Dedifferentiated amniotic fluid mesenchymal stem cell (primary cell): Measurements from ENCODE around the gene RSF1.

ENCODE experiments used
- DNase-seq: peaks from one replicate; pipeline ENCODE4 v3.0.0-alpha.2; 2016; ENCODE audit errors: extremely low spot score

Gene RSF1

GRCh38 chr11:77801477-77801876, 19.0 kb downstream of the RSF1 start:
- DNase-seq, result no peak

- no peak for DNase-seq
Observed at GRCh38 chr11:77800449-77800848, 20.1 kb downstream of the RSF1 start.

GRCh38 chr11:77799338-77799737, 21.2 kb downstream of the RSF1 start:
- DNase-seq, result no peak

- DNase-seq, result no peak
Observed at GRCh38 chr11:77793972-77794371, 26.6 kb downstream of the RSF1 start.

GRCh38 chr11:77791301-77791700, 29.2 kb downstream of the RSF1 start:
- no peak for DNase-seq

GRCh38 chr11:77789731-77790476, 30.6 kb downstream of the RSF1 start:
- DNase-seq, result no peak

- DNase-seq, result no peak
Observed at GRCh38 chr11:77789061-77789730, 31.3 kb downstream of the RSF1 start.

GRCh38 chr11:77784572-77784971, 36.0 kb downstream of the RSF1 start:
- DNase-seq, result no peak

- no peak for DNase-seq
Observed at GRCh38 chr11:77783025-77783424, 37.5 kb downstream of the RSF1 start.

- no peak for DNase-seq
Observed at GRCh38 chr11:77779935-77780334, 40.6 kb downstream of the RSF1 start.

GRCh38 chr11:77778549-77778948, 42.0 kb downstream of the RSF1 start:
- no peak for DNase-seq

GRCh38 chr11:77778118-77778517, 42.4 kb downstream of the RSF1 start:
- DNase-seq, result no peak

- no peak for DNase-seq
Observed at GRCh38 chr11:77776455-77776854, 44.1 kb downstream of the RSF1 start.

- no peak for DNase-seq
Observed at GRCh38 chr11:77775936-77776335, 44.6 kb downstream of the RSF1 start.

- DNase-seq, result no peak
Observed at GRCh38 chr11:77771135-77771534, 49.4 kb downstream of the RSF1 start.

GRCh38 chr11:77770629-77771028, 49.9 kb downstream of the RSF1 start:
- DNase-seq, result no peak

GRCh38 chr11:77762426-77762825, 58.1 kb downstream of the RSF1 start:
- no peak for DNase-seq

- no peak for DNase-seq
Observed at GRCh38 chr11:77761491-77761890, 59.0 kb downstream of the RSF1 start.

GRCh38 chr11:77758331-77758730, 62.2 kb downstream of the RSF1 start:
- DNase-seq, result no peak

GRCh38 chr11:77753230-77753629, 67.3 kb downstream of the RSF1 start:
- no peak for DNase-seq

- no peak for DNase-seq
Observed at GRCh38 chr11:77752516-77752915, 68.0 kb downstream of the RSF1 start.

- no peak for DNase-seq
Observed at GRCh38 chr11:77750394-77751156, 69.9 kb downstream of the RSF1 start.

GRCh38 chr11:77749232-77749631, 71.3 kb downstream of the RSF1 start:
- no peak for DNase-seq
